Vagina (tissue), 2 donors: Measurements from ENCODE around the gene KRTAP15-1. TPM values are rescaled to one million over a fixed set of nuclear protein-coding genes. Genes with fewer than 3 reads are reported as not detected.

Experiments used
- DNase-seq, 2 donors: peaks; one replicate each; pipeline ENCODE4 v3.0.0-alpha.2; 2017; ENCODE audit errors: extremely low spot score in 2 of 2
- H3K27ac ChIP-seq: fragments of 200-600 bp; sonication (generic); one replicate; pipeline ENCODE4 v1.5.1; 2019
- H3K27me3 ChIP-seq: fragments of 200-600 bp; sonication (generic); one replicate; pipeline ENCODE4 v1.5.1; 2019
- H3K36me3 ChIP-seq, 2 donors: fragments of 200-600 bp; sonication (generic); one replicate each; pipeline ENCODE4 v1.5.1; 2017 to 2019
- H3K4me1 ChIP-seq: fragments of 200-600 bp; sonication (generic); one replicate; pipeline ENCODE4 v1.5.1; 2019
- H3K4me3 ChIP-seq, 2 donors: fragments of 200-600 bp; sonication (generic); 1 replicate in 1 of 2; 2 replicates in 1 of 2; pipeline ENCODE4 v1.5.1; 2016 to 2019
- H3K9me3 ChIP-seq: fragments of 200-600 bp; sonication (generic); one replicate; pipeline ENCODE4 v1.5.1; 2019
- POLR2A ChIP-seq, 2 donors: fragments of 450-650 bp; IDR thresholded peaks; one replicate each; pipeline ENCODE4 v1.6.1; 2017; ENCODE audit warnings: antibody characterized with exemption in 2 of 2, mild to moderate bottlenecking in 2 of 2, moderate library complexity in 2 of 2
- POLR2AphosphoS5 ChIP-seq, 2 donors: sonication (generic); formaldehyde crosslinking; IDR thresholded peaks; one replicate each; pipeline ENCODE4 v1.9.0; 2017; ENCODE audit warnings: antibody characterized with exemption in 2 of 2, mild to moderate bottlenecking in 2 of 2, low read depth in 1 of 2; ENCODE audit not compliant: insufficient read depth in 1 of 2
- intact Hi-C: fragments of 100-400 bp; cut with DNase I; formaldehyde crosslinking; loops from one replicate; pipeline ENCODE4 v1.15.1; 2023
- total RNA-seq: library from RNA; depleted of rRNA; stranded (reverse); fragments of >200 nt; gene quantifications from one replicate; pipeline ENCODE4 v1.2.3, GENCODE V29; 2016
- TF ChIP-seq, protein P1 (sequence below), 3 experiments: fragments of 450-650 bp in 2 of 3; fragments of 200-600 bp in 1 of 3; sonication (generic) in 1 of 3; IDR thresholded peaks; one replicate each; pipeline ENCODE4 v1.5.1; 2017 to 2019; ENCODE audit warnings: antibody characterized with exemption in 3 of 3, mild to moderate bottlenecking in 2 of 3, moderate library complexity in 2 of 3

The KRTAP15-1 gene
- total RNA-seq = not detected

DNA sequence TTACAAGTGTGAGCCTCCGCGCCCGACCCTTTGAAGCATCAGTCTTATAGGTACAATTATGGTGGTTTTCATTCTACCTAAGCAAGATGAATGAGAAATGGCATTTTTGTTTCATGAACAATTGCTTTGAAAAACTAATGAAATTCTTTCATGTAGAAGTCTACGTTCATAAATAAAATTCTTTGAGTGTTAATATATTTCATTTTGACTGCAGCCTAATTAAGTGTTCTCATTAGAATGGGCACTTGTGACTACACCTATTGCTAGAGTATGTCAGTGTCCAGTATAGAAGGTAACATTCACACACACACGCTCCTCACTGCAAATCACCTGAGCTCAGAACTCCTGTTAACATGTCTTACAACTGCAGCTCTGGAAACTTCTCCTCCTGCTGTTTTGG is at the start of gene KRTAP15-1:
KRTAP15-1 (plus strand) TSS at position 301 of the 400 bp plus-strand sequence; CDS start at position 354, 53 bp downstream.
- TF ChIP-seq, protein P1, sequence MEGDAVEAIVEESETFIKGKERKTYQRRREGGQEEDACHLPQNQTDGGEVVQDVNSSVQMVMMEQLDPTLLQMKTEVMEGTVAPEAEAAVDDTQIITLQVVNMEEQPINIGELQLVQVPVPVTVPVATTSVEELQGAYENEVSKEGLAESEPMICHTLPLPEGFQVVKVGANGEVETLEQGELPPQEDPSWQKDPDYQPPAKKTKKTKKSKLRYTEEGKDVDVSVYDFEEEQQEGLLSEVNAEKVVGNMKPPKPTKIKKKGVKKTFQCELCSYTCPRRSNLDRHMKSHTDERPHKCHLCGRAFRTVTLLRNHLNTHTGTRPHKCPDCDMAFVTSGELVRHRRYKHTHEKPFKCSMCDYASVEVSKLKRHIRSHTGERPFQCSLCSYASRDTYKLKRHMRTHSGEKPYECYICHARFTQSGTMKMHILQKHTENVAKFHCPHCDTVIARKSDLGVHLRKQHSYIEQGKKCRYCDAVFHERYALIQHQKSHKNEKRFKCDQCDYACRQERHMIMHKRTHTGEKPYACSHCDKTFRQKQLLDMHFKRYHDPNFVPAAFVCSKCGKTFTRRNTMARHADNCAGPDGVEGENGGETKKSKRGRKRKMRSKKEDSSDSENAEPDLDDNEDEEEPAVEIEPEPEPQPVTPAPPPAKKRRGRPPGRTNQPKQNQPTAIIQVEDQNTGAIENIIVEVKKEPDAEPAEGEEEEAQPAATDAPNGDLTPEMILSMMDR (IDR thresholded peaks at IDR 0.05) = no peak
- TF ChIP-seq POLR2A (IDR thresholded peaks at IDR 0.05) (no peak), POLR2AphosphoS5 (IDR thresholded peaks at IDR 0.05; ENCODE audit: insufficient read depth in 1 of 2, low read depth in 1 of 2) (no peak)
- H3K36me3 ChIP-seq = no peaks in the 10 kb centered on the region
- H3K4me1 ChIP-seq = no peaks in the 10 kb centered on the region
- H3K27ac ChIP-seq = no peak within 1 kb of the TSS
- H3K9me3 ChIP-seq = no peaks in the 10 kb centered on the region
- no peak within 1 kb of the TSS for H3K4me3 ChIP-seq
- no peak for DNase-seq
- intact Hi-C loops = no loop called here
- H3K27me3 ChIP-seq = no peaks in the 10 kb centered on the region

DNA sequence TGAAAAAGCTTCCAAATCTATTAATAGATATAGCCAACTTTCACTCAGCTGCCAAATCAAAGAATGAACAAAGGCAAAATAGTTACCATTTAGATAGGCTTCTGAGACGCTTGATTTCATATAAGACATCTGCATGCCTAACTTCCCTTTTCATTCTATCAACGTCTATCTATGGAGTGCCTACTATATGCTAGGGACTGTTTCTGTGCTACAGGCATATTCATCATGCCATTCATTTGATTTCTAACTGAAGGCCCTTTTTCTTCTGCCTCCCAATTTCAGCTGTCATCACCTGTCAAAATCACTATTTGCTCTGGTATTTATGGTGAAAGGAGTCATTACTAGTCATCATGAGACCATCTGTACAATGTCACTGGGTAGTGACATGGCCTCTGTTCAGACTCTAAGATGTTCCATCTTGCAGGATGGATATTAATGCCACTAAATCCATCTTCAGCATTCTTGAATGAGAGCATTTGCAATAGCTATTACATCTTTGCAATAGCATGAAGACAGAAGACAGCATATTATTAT is 48.5 kb upstream of the KRTAP15-1 start:
- no peak overlapping the region for H3K27ac ChIP-seq
- no peaks in the 10 kb centered on the region for H3K4me1 ChIP-seq
- intact Hi-C loops = no loop called here
- H3K36me3 ChIP-seq = no peaks in the 10 kb centered on the region
- no peaks in the 10 kb centered on the region for H3K27me3 ChIP-seq
- no peak for DNase-seq
- H3K4me3 ChIP-seq = no peak overlapping the region
- H3K9me3 ChIP-seq = no peaks in the 10 kb centered on the region
- TF ChIP-seq POLR2AphosphoS5 (IDR thresholded peaks at IDR 0.05; ENCODE audit: insufficient read depth in 1 of 2, low read depth in 1 of 2) (no peak), POLR2A (IDR thresholded peaks at IDR 0.05) (no peak)
- TF ChIP-seq, protein P1 (IDR thresholded peaks at IDR 0.05) = no peak

- DNase-seq = no peak
- Histone ChIP-seq H3K27ac (no peak within 1 kb of the TSS), H3K9me3 (no peaks in the 10 kb centered on the region), H3K4me3 (no peak within 1 kb of the TSS), H3K4me1 (no peaks in the 10 kb centered on the region), H3K27me3 (no peaks in the 10 kb centered on the region), H3K36me3 (no peaks in the 10 kb centered on the region)
- intact Hi-C loops = no loop called here
- TF ChIP-seq POLR2AphosphoS5 (IDR thresholded peaks at IDR 0.05; ENCODE audit: insufficient read depth in 1 of 2, low read depth in 1 of 2) (no peak), POLR2A (IDR thresholded peaks at IDR 0.05) (no peak)
- TF ChIP-seq, protein P1 (IDR thresholded peaks at IDR 0.05) = no peak
These were observed 44.3 kb upstream of the KRTAP15-1 start, which contains the start of gene KRTAP13-1 for GRCh38 chr21:30395731-30396130. TSS of gene KRTAP13-1 (plus strand) at chr21:30396031. CDS start at chr21:30396087, 56 bp downstream.

- H3K4me1 ChIP-seq = no peaks in the 10 kb centered on the region
- intact Hi-C loops = no loop called here
- no peak overlapping the region for H3K4me3 ChIP-seq
- DNase-seq = no peak
- H3K27me3 ChIP-seq = no peaks in the 10 kb centered on the region
- no peaks in the 10 kb centered on the region for H3K36me3 ChIP-seq
- H3K9me3 ChIP-seq = no peaks in the 10 kb centered on the region
- H3K27ac ChIP-seq = no peak overlapping the region
- TF ChIP-seq, protein P1 (IDR thresholded peaks at IDR 0.05) = no peak
- TF ChIP-seq POLR2A (IDR thresholded peaks at IDR 0.05) = no peak
- no peak for TF ChIP-seq POLR2AphosphoS5 (IDR thresholded peaks at IDR 0.05; ENCODE audit: insufficient read depth in 1 of 2, low read depth in 1 of 2)
These were observed 31.1 kb upstream of the KRTAP15-1 start for GRCh38 chr21:30408782-30409494.

DNA sequence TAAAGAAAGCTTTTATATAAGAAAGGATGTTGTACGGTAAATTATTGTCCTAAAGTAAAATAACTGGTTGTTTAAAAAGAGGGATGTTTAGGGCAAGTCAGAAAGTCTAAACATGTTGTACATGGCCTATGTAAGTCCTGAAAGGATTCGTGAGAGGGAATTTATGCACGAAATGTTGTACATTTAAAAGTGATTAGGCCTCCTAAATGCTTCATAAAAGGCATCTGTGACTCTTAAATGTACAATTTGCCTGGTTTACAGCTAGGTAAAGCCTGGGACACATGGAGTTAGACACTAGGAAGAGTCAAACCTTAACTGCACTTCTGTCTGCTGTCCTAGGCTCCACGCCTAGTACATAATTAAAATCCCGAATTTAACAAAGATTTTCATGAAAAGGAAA is 24.1 kb upstream of the KRTAP15-1 start:
- Histone ChIP-seq H3K36me3 (no peaks in the 10 kb centered on the region), H3K9me3 (no peaks in the 10 kb centered on the region), H3K27ac (no peak overlapping the region), H3K4me3 (no peak overlapping the region), H3K27me3 (no peaks in the 10 kb centered on the region), H3K4me1 (no peaks in the 10 kb centered on the region)
- TF ChIP-seq, protein P1 (IDR thresholded peaks at IDR 0.05) = no peak
- TF ChIP-seq POLR2A (IDR thresholded peaks at IDR 0.05) (no peak), POLR2AphosphoS5 (IDR thresholded peaks at IDR 0.05; ENCODE audit: insufficient read depth in 1 of 2, low read depth in 1 of 2) (no peak)
- intact Hi-C loops = no loop called here
- no peak for DNase-seq
